Keratinocyte (primary cell): ENCODE data around the gene STIMATE. TPM values are rescaled to one million over a fixed set of nuclear protein-coding genes. Genes with fewer than 3 reads are reported as not detected.

Experiments used
- DNase-seq: peaks from one replicate; pipeline ENCODE4 v3.0.0-alpha.2; 2011; ENCODE audit warnings: low read depth, missing footprints, low spot score
- FAIRE-seq: peaks from 2 replicates; lab custom pipeline; 2011; peaks lifted over from hg19 to GRCh38; lab: Jason Lieb, UNC
- H2AFZ ChIP-seq: 2 replicates; pipeline ENCODE4 v1.6.0; 2012; ENCODE audit warnings: low read length, control low read depth, inconsistent platforms; ENCODE audit not compliant: control insufficient read depth
- H3K27ac ChIP-seq: 2 replicates; pipeline ENCODE4 v1.5.1; 2011; ENCODE audit warnings: low read length; ENCODE audit not compliant: control insufficient read depth, insufficient read depth
- H3K27me3 ChIP-seq: 3 replicates; pipeline ENCODE4 v1.6.0; 2011; ENCODE audit warnings: low read length; ENCODE audit not compliant: control insufficient read depth, insufficient read depth; ENCODE audit errors: extremely low read depth
- H3K36me3 ChIP-seq, 2 experiments: 2 replicates in 1 of 2; 3 replicates in 1 of 2; pipeline ENCODE4 v1.5.1; 2011; ENCODE audit warnings: low read length in 2 of 2, mild to moderate bottlenecking in 1 of 2; ENCODE audit not compliant: control insufficient read depth in 2 of 2, insufficient read depth in 2 of 2; ENCODE audit errors: extremely low read depth in 1 of 2
- H3K4me1 ChIP-seq: 3 replicates; pipeline ENCODE4 v1.5.1; 2011; ENCODE audit warnings: low read length; ENCODE audit not compliant: control insufficient read depth, insufficient read depth; ENCODE audit errors: extremely low read depth
- H3K4me2 ChIP-seq: 3 replicates; pipeline ENCODE4 v1.6.0; 2011; ENCODE audit warnings: low read depth, low read length; ENCODE audit not compliant: control insufficient read depth, insufficient read depth; ENCODE audit errors: extremely low read depth
- H3K4me3 ChIP-seq, 3 experiments: fragments of 200-600 bp in 1 of 3; sonication (generic) in 1 of 3; 2 replicates in 2 of 3; 3 replicates in 1 of 3; pipeline ENCODE4 v1.5.1; 2011 to 2016; ENCODE audit warnings: low read length in 3 of 3, mild to moderate bottlenecking in 3 of 3, control low read depth in 2 of 3, inconsistent platforms in 1 of 3, low read depth in 1 of 3, mixed read lengths in 1 of 3, mixed run types in 1 of 3, moderate library complexity in 1 of 3; ENCODE audit not compliant: control insufficient read depth in 2 of 3, insufficient read depth in 2 of 3; ENCODE audit errors: extremely low read depth in 1 of 3
- H3K79me2 ChIP-seq: 2 replicates; pipeline ENCODE4 v1.6.0; 2012; ENCODE audit warnings: low read length; ENCODE audit not compliant: control insufficient read depth, insufficient read depth
- H3K9ac ChIP-seq: 3 replicates; pipeline ENCODE4 v1.6.0; 2011; ENCODE audit warnings: low read length; ENCODE audit not compliant: control insufficient read depth, insufficient read depth; ENCODE audit errors: extremely low read depth
- H3K9me1 ChIP-seq: 3 replicates; pipeline ENCODE4 v1.6.0; 2011; ENCODE audit warnings: low read length; ENCODE audit not compliant: control insufficient read depth, insufficient read depth; ENCODE audit errors: extremely low read depth
- H3K9me3 ChIP-seq: 2 replicates; pipeline ENCODE4 v1.5.1; 2012; ENCODE audit warnings: low read depth, low read length; ENCODE audit not compliant: control insufficient read depth
- H4K20me1 ChIP-seq: 3 replicates; pipeline ENCODE4 v1.6.0; 2011; ENCODE audit warnings: low read length; ENCODE audit not compliant: control insufficient read depth, insufficient read depth; ENCODE audit errors: extremely low read depth
- CTCF ChIP-seq, 3 experiments: IDR thresholded peaks in 1 of 3; conservative IDR thresholded peaks in 1 of 3; optimal IDR thresholded peaks in 1 of 3; 2 replicates in 2 of 3; 3 replicates in 1 of 3; pipeline versions ENCODE3 to v1.5.1; 2011; ENCODE audit warnings: low read length in 3 of 3, mild to moderate bottlenecking in 3 of 3, moderate library complexity in 2 of 3, control low read depth in 1 of 3, inconsistent platforms in 1 of 3; ENCODE audit not compliant: insufficient read depth in 2 of 3; ENCODE audit errors: extremely low read depth in 1 of 3
- EZH2 ChIP-seq: IDR thresholded peaks from one replicate; pipeline ENCODE4 v1.6.1; 2012; ENCODE audit warnings: inconsistent platforms, mild to moderate bottlenecking, low read length, moderate library complexity
- dilution Hi-C: fragments of 300-500 bp; cut with MboI; formaldehyde crosslinking; loops from one replicate; pipeline ENCODE4 v1.7.0; 2020; ENCODE audit warnings: low sequenced_read_pairs; ENCODE audit not compliant: extremely low pct_ligation_motif_present
- polyA plus RNA-seq, 5 experiments: library from polyadenylated mRNA; depleted of rRNA in 3 of 5; stranded (reverse) in 3 of 5; stranded (forward) in 1 of 5; unstranded in 1 of 5; fragments of >200 nt; gene quantifications; 1 replicate in 1 of 5; 2 replicates in 3 of 5; 3 replicates in 1 of 5; pipeline versions ENCODE4 v1.2.1 to v1.2.3, GENCODE V29; 2011 to 2012; ENCODE audit warnings: missing spikeins in 2 of 5, low read depth in 1 of 5, low replicate concordance in 1 of 5

The STIMATE gene
- polyA plus RNA-seq, 1 donor (not counting 4 experiments of a cell fraction or from before 2014, with no cell fraction given), result 8.2 TPM

- no peak for FAIRE-seq
Measured at GRCh38 chr3:52889901-52890300, 7.4 kb downstream of the STIMATE start.

GRCh38 chr3:52887166-52887565, 10.2 kb downstream of the STIMATE start:
- peaks cover 22% of the 10 kb centered on the region for H3K79me2 ChIP-seq
- H3K27ac ChIP-seq, result no peak overlapping the region
- no peak overlapping the region for H3K4me3 ChIP-seq
- no peak overlapping the region for H3K4me2 ChIP-seq
- FAIRE-seq, result no peak
- H3K9me1 ChIP-seq, result no peaks in the 10 kb centered on the region
- TF ChIP-seq EZH2 (no peak), CTCF (optimal IDR thresholded peaks at IDR 0.05 in 1 of 3, IDR thresholded peaks at IDR 0.05 in 1 of 3, conservative IDR thresholded peaks at IDR 0.05 in 1 of 3; ENCODE audit: extremely low read depth in 1 of 3, insufficient read depth in 2 of 3, low read length in 3 of 3) (no peak)
- no peak overlapping the region for H3K9ac ChIP-seq
- no peaks in the 10 kb centered on the region for H3K9me3 ChIP-seq
- H4K20me1 ChIP-seq, result no peaks in the 10 kb centered on the region
- dilution Hi-C loops, result no loop called here
- no peak overlapping the region for H2AFZ ChIP-seq
- peaks cover 15% of the 10 kb centered on the region for H3K4me1 ChIP-seq
- H3K36me3 ChIP-seq, result peaks cover 3 to 12% of the 10 kb centered on the region in 2 experiments
- H3K27me3 ChIP-seq, result no peaks in the 10 kb centered on the region
- DNase-seq, result no peak

More at GRCh38 chr3:52889901-52890300, 7.4 kb downstream of the STIMATE start:
- peaks cover 25% of the 10 kb centered on the region for H3K79me2 ChIP-seq
- peaks cover 2% of the 10 kb centered on the region for H3K9me1 ChIP-seq
- no peaks in the 10 kb centered on the region for H3K27me3 ChIP-seq
- dilution Hi-C loops, result no loop called here
- H3K9ac ChIP-seq, result no peak overlapping the region
- no peaks in the 10 kb centered on the region for H4K20me1 ChIP-seq
- H3K36me3 ChIP-seq, result peaks cover 3 to 13% of the 10 kb centered on the region in 2 experiments
- no peak for DNase-seq
- no peaks in the 10 kb centered on the region for H3K9me3 ChIP-seq
- no peak overlapping the region for H3K4me2 ChIP-seq
- no peak for TF ChIP-seq CTCF (optimal IDR thresholded peaks at IDR 0.05 in 1 of 3, IDR thresholded peaks at IDR 0.05 in 1 of 3, conservative IDR thresholded peaks at IDR 0.05 in 1 of 3; ENCODE audit: extremely low read depth in 1 of 3, insufficient read depth in 2 of 3, low read length in 3 of 3)
- no peak for TF ChIP-seq EZH2
- no peak overlapping the region for H3K27ac ChIP-seq
- H3K4me1 ChIP-seq, result peaks cover 15% of the 10 kb centered on the region
- no peak overlapping the region for H3K4me3 ChIP-seq
- H2AFZ ChIP-seq, result no peak overlapping the region
